MM.1S (cell line): Measurements from ENCODE around the gene ST6GALNAC4.

ENCODE experiments used
- DNase-seq: peaks from one replicate; pipeline ENCODE4 v3.0.0-alpha.2; 2015
- H2AFZ ChIP-seq: fragments of 300-600 bp; sonication (generic); 2 replicates; pipeline ENCODE4 v1.6.0; 2016; ENCODE audit warnings: antibody characterized with exemption, low read length
- H3F3A ChIP-seq: fragments of 300-600 bp; sonication (generic); 2 replicates; pipeline ENCODE4 v1.6.1; 2016; ENCODE audit warnings: mild to moderate bottlenecking, antibody characterized with exemption, low read length, moderate library complexity, mixed read lengths; ENCODE audit not compliant: insufficient read depth
- H3K27ac ChIP-seq: fragments of 300-600 bp; sonication (generic); 2 replicates; pipeline ENCODE4 v1.5.1; 2016; ENCODE audit warnings: mild to moderate bottlenecking, low read length
- H3K27me3 ChIP-seq: fragments of 300-600 bp; sonication (generic); replicated peaks from 2 replicates; pipeline ENCODE4 v1.6.0; 2016; ENCODE audit warnings: low read length; ENCODE audit not compliant: insufficient read depth
- H3K36me3 ChIP-seq: fragments of 300-600 bp; sonication (generic); replicated peaks from 2 replicates; pipeline ENCODE4 v1.6.1; 2016; ENCODE audit warnings: mild to moderate bottlenecking, low read length, mixed read lengths; ENCODE audit not compliant: insufficient read depth
- H3K4me1 ChIP-seq: fragments of 300-600 bp; sonication (generic); 2 replicates; pipeline ENCODE4 v1.6.1; 2016; ENCODE audit warnings: low read length, mixed read lengths
- H3K4me2 ChIP-seq: fragments of 300-600 bp; sonication (generic); 2 replicates; pipeline ENCODE4 v1.6.0; 2016; ENCODE audit warnings: low read depth, low read length
- H3K4me3 ChIP-seq: fragments of 300-600 bp; sonication (generic); 2 replicates; pipeline ENCODE4 v1.5.1; 2016; ENCODE audit warnings: low read length, mixed read lengths
- H3K79me2 ChIP-seq: fragments of 300-600 bp; sonication (generic); 2 replicates; pipeline ENCODE4 v1.6.1; 2016; ENCODE audit warnings: mixed run types, low read length, mixed read lengths
- H3K9ac ChIP-seq: fragments of 300-600 bp; sonication (generic); 2 replicates; pipeline ENCODE4 v1.6.1; 2016; ENCODE audit warnings: low read length, mixed read lengths
- H3K9me2 ChIP-seq: fragments of 300-600 bp; sonication (generic); replicated peaks from 2 replicates; pipeline ENCODE4 v1.6.1; 2016; ENCODE audit warnings: mild to moderate bottlenecking, low read length, mixed read lengths; ENCODE audit not compliant: insufficient read depth
- H3K9me3 ChIP-seq: fragments of 300-600 bp; sonication (generic); replicated peaks from 2 replicates; pipeline ENCODE4 v1.6.1; 2016; ENCODE audit warnings: mild to moderate bottlenecking, low read length, mixed read lengths; ENCODE audit not compliant: insufficient read depth
- H4K20me1 ChIP-seq: fragments of 300-600 bp; sonication (generic); 2 replicates; pipeline ENCODE4 v1.6.1; 2016; ENCODE audit warnings: mild to moderate bottlenecking, low read length, moderate library complexity, mixed read lengths; ENCODE audit not compliant: insufficient read depth
- CTCF ChIP-seq: fragments of 300-600 bp; sonication (generic); IDR thresholded peaks from 2 replicates; pipeline ENCODE4 v1.5.1; 2016; ENCODE audit warnings: antibody characterized with exemption, low read length, mixed read lengths
- EZH2 ChIP-seq: fragments of 300-600 bp; sonication (generic); optimal IDR thresholded peaks from 2 replicates; pipeline ENCODE3; 2017; ENCODE audit warnings: low read depth, mild to moderate bottlenecking, antibody characterized with exemption, low read length, mixed read lengths
- EZH2phosphoT487 ChIP-seq: fragments of 300-600 bp; sonication (generic); IDR thresholded peaks from 2 replicates; pipeline ENCODE4 v1.6.1; 2018; ENCODE audit warnings: antibody characterized with exemption, low read length

ST6GALNAC4 gene

GRCh38 chr9:127893392-127893791 is 23.4 kb downstream of the ST6GALNAC4 start:
- Histone ChIP-seq H3K4me2 (no peak overlapping the region), H3K79me2 (no peaks in the 10 kb centered on the region), H3K27me3 (no peaks in the 10 kb centered on the region), H3K9me2 (no peaks in the 10 kb centered on the region), H3K4me1 (no peaks in the 10 kb centered on the region), H3K9ac (no peak overlapping the region), H3K27ac (no peak overlapping the region), H4K20me1 (no peaks in the 10 kb centered on the region), H3K9me3 (no peaks in the 10 kb centered on the region), H3F3A (0 out of 2 replicates have a peak, but pooled peaks cover under 1% of the 10 kb centered on the region), H2AFZ (no peak overlapping the region), H3K36me3 (no peaks in the 10 kb centered on the region), H3K4me3 (no peak overlapping the region)
- TF ChIP-seq EZH2 (no peak), CTCF (no peak)
- DNase-seq, result no peak

- no peak overlapping the region for H3K9ac ChIP-seq
- H3K36me3 ChIP-seq, result no peaks in the 10 kb centered on the region
- H3K79me2 ChIP-seq, result no peaks in the 10 kb centered on the region
- no peaks in the 10 kb centered on the region for H3K9me2 ChIP-seq
- H3K4me1 ChIP-seq, result no peaks in the 10 kb centered on the region
- no peaks in the 10 kb centered on the region for H3K27me3 ChIP-seq
- no peak overlapping the region for H3K4me2 ChIP-seq
- H3K27ac ChIP-seq, result no peak overlapping the region
- no peak overlapping the region for H2AFZ ChIP-seq
- H4K20me1 ChIP-seq, result no peaks in the 10 kb centered on the region
- no peak overlapping the region for H3K4me3 ChIP-seq
- no peaks in the 10 kb centered on the region for H3F3A ChIP-seq
- no peak for TF ChIP-seq EZH2
- no peak for TF ChIP-seq CTCF
- TF ChIP-seq EZH2phosphoT487, result no peak
- DNase-seq, result no peak
- H3K9me3 ChIP-seq, result no peaks in the 10 kb centered on the region
Observed at GRCh38 chr9:127892831-127893230, 24.0 kb downstream of the ST6GALNAC4 start.

GRCh38 chr9:127890053-127890452 is 26.8 kb downstream of the ST6GALNAC4 start:
- H3F3A ChIP-seq, result no peaks in the 10 kb centered on the region
- H3K4me3 ChIP-seq, result no peak overlapping the region
- no peaks in the 10 kb centered on the region for H3K9me2 ChIP-seq
- no peaks in the 10 kb centered on the region for H4K20me1 ChIP-seq
- no peak for TF ChIP-seq EZH2
- TF ChIP-seq CTCF, result no peak
- TF ChIP-seq EZH2phosphoT487, result no peak
- H3K79me2 ChIP-seq, result no peaks in the 10 kb centered on the region
- H3K9ac ChIP-seq, result no peak overlapping the region
- H3K9me3 ChIP-seq, result no peaks in the 10 kb centered on the region
- no peaks in the 10 kb centered on the region for H3K27me3 ChIP-seq
- H3K4me1 ChIP-seq, result no peaks in the 10 kb centered on the region
- DNase-seq, result no peak
- H3K36me3 ChIP-seq, result no peaks in the 10 kb centered on the region
- H3K27ac ChIP-seq, result no peak overlapping the region
- H2AFZ ChIP-seq, result no peak overlapping the region
- no peak overlapping the region for H3K4me2 ChIP-seq

- Histone ChIP-seq H2AFZ (no peak overlapping the region), H4K20me1 (no peaks in the 10 kb centered on the region), H3K9ac (no peak overlapping the region), H3K27me3 (no peaks in the 10 kb centered on the region), H3K9me2 (no peaks in the 10 kb centered on the region), H3K4me1 (no peaks in the 10 kb centered on the region), H3K4me3 (no peak overlapping the region), H3K79me2 (no peaks in the 10 kb centered on the region), H3K4me2 (no peak overlapping the region), H3F3A (no peaks in the 10 kb centered on the region), H3K36me3 (no peaks in the 10 kb centered on the region), H3K9me3 (no peaks in the 10 kb centered on the region), H3K27ac (no peak overlapping the region)
- DNase-seq, result no peak
- no peak for TF ChIP-seq CTCF
- no peak for TF ChIP-seq EZH2
- no peak for TF ChIP-seq EZH2phosphoT487
Observed at GRCh38 chr9:127887792-127888191, 29.0 kb downstream of the ST6GALNAC4 start.
